Gastrocnemius medialis (tissue), 4 donors: Measurements from ENCODE around the gene IL23A. TPM values are rescaled to one million over a fixed set of nuclear protein-coding genes. Genes with fewer than 3 reads are reported as not detected.

Source experiments
- ATAC-seq, 2 donors: fragments of 150-250 bp; one replicate each; pipeline ENCODE4 v1.9.1; 2016
- DNase-seq, 2 donors: peaks; one replicate each; pipeline ENCODE4 v3.0.0-alpha.2; 2019
- H3K27ac ChIP-seq, 4 donors: fragments of 200-600 bp; sonication (generic); 1 replicate in 1 of 4; 2 replicates in 3 of 4; pipeline ENCODE4 v1.5.1; 2016 to 2018; ENCODE audit warnings: mild to moderate bottlenecking in 2 of 4, moderate library complexity in 1 of 4
- H3K27me3 ChIP-seq, 3 donors: fragments of 200-600 bp; sonication (generic) in 2 of 3; 1 replicate in 1 of 3; 2 replicates in 2 of 3; pipeline versions ENCODE4 v1.5.1 to v1.6.0; 2016 to 2019; ENCODE audit warnings: mild to moderate bottlenecking in 1 of 3, moderate library complexity in 1 of 3
- H3K36me3 ChIP-seq, 2 donors: fragments of 200-600 bp; sonication (generic) in 1 of 2; one replicate each; pipeline ENCODE4 v1.5.1; 2017 to 2018
- H3K4me1 ChIP-seq, 2 donors: fragments of 200-600 bp; sonication (generic) in 1 of 2; one replicate each; pipeline ENCODE4 v1.5.1; 2016 to 2017; ENCODE audit warnings: mild to moderate bottlenecking in 2 of 2
- H3K4me3 ChIP-seq, 4 donors: fragments of 200-600 bp; sonication (generic) in 3 of 4; 1 replicate in 1 of 4; 2 replicates in 3 of 4; pipeline ENCODE4 v1.5.1; 2016 to 2019; ENCODE audit warnings: mild to moderate bottlenecking in 2 of 4
- H3K9me3 ChIP-seq, 3 donors: fragments of 200-600 bp; sonication (generic) in 2 of 3; 1 replicate in 1 of 3; 2 replicates in 2 of 3; pipeline ENCODE4 v1.5.1; 2016 to 2019
- CTCF ChIP-seq, 5 experiments: fragments of 450-650 bp in 3 of 5; fragments of 200-600 bp in 2 of 5; sonication (generic) in 2 of 5; IDR thresholded peaks in 4 of 5; conservative IDR thresholded peaks in 1 of 5; 1 replicate in 4 of 5; 2 replicates in 1 of 5; pipeline ENCODE4 v1.5.1; 2016 to 2019; ENCODE audit warnings: antibody characterized with exemption in 5 of 5, mild to moderate bottlenecking in 3 of 5, moderate library complexity in 3 of 5
- POLR2A ChIP-seq, 2 donors: fragments of 450-650 bp; IDR thresholded peaks; one replicate each; pipeline ENCODE4 v1.6.1; 2017; ENCODE audit warnings: antibody characterized with exemption in 2 of 2, mild to moderate bottlenecking in 2 of 2, moderate library complexity in 2 of 2
- in situ Hi-C, 4 donors: fragments of 200-750 bp; cut with MboI; loops; one replicate each; pipeline versions ENCODE4 v1.15.0 to v1.8.0; 2017; ENCODE audit warnings: low sequenced_read_pairs in 4 of 4
- intact Hi-C: fragments of 100-400 bp; cut with DNase I; formaldehyde crosslinking; loops from one replicate; pipeline ENCODE4 v1.15.1; 2023; ENCODE audit warnings: low total_unique reads
- total RNA-seq, 4 donors: library from RNA; depleted of rRNA; stranded (reverse); fragments of >200 nt; gene quantifications; one replicate each; pipeline versions ENCODE4 v1.1.0 to v1.2.3, GENCODE V29; 2016

Gene IL23A
- total RNA-seq, 4 donors from 2014 or later = not detected

- Histone ChIP-seq H3K27ac (no peak overlapping the region), H3K4me3 (no peak overlapping the region), H3K27me3 (no peaks in the 10 kb centered on the region), H3K4me1 (no peaks in the 10 kb centered on the region), H3K36me3 (no peaks in the 10 kb centered on the region), H3K9me3 (no peaks in the 10 kb centered on the region)
- in situ Hi-C loops = no loop called here
- intact Hi-C loops = no loop called here
- DNase-seq = no peak
- no peak for TF ChIP-seq POLR2A (IDR thresholded peaks at IDR 0.05)
- no peak for TF ChIP-seq CTCF (IDR thresholded peaks at IDR 0.05 in 4 of 5, conservative IDR thresholded peaks at IDR 0.05 in 1 of 5)
- ATAC-seq = no peak
These were observed 36.3 kb downstream of the IL23A start for GRCh38 chr12:56374726-56375597.

GRCh38 chr12:56375598-56376434, 37.1 kb downstream of the IL23A start:
- intact Hi-C loops (no loop called here), in situ Hi-C loops (no loop called here)
- Histone ChIP-seq H3K4me1 (no peaks in the 10 kb centered on the region), H3K27ac (no peak overlapping the region), H3K9me3 (no peaks in the 10 kb centered on the region), H3K27me3 (no peaks in the 10 kb centered on the region), H3K4me3 (no peak overlapping the region), H3K36me3 (no peaks in the 10 kb centered on the region)
- TF ChIP-seq POLR2A (IDR thresholded peaks at IDR 0.05) = no peak
- no peak for TF ChIP-seq CTCF (IDR thresholded peaks at IDR 0.05 in 4 of 5, conservative IDR thresholded peaks at IDR 0.05 in 1 of 5)
- DNase-seq (no peak), ATAC-seq (no peak)

GRCh38 chr12:56377310-56377988, 38.8 kb downstream of the IL23A start:
- no peaks in the 10 kb centered on the region for H3K4me1 ChIP-seq
- no peak for DNase-seq
- no peak for ATAC-seq
- no peak for TF ChIP-seq POLR2A (IDR thresholded peaks at IDR 0.05)
- TF ChIP-seq CTCF (IDR thresholded peaks at IDR 0.05 in 4 of 5, conservative IDR thresholded peaks at IDR 0.05 in 1 of 5) = no peak
- H3K27me3 ChIP-seq = no peaks in the 10 kb centered on the region
- H3K36me3 ChIP-seq = no peaks in the 10 kb centered on the region
- in situ Hi-C loops = no loop called here
- intact Hi-C loops = no loop called here
- H3K9me3 ChIP-seq = no peaks in the 10 kb centered on the region
- H3K27ac ChIP-seq = no peak overlapping the region
- no peak overlapping the region for H3K4me3 ChIP-seq

- in situ Hi-C loops (no loop called here), intact Hi-C loops (no loop called here)
- ATAC-seq = no peak
- Histone ChIP-seq H3K27ac (no peak overlapping the region), H3K36me3 (no peaks in the 10 kb centered on the region), H3K27me3 (no peaks in the 10 kb centered on the region), H3K4me1 (no peaks in the 10 kb centered on the region), H3K9me3 (no peaks in the 10 kb centered on the region), H3K4me3 (no peak overlapping the region)
- DNase-seq = no peak
- TF ChIP-seq CTCF (IDR thresholded peaks at IDR 0.05 in 4 of 5, conservative IDR thresholded peaks at IDR 0.05 in 1 of 5) (no peak), POLR2A (IDR thresholded peaks at IDR 0.05) (no peak)
These were observed 39.3 kb downstream of the IL23A start for GRCh38 chr12:56377989-56378316.
